ENCODE results near the gene TAS2R42. TPM values are rescaled to one million over a fixed set of nuclear protein-coding genes. Genes with fewer than 3 reads are reported as not detected.
A peak's percentile ranks its signal among the peaks of the same experiment; 100 is the strongest.

TAS2R42 gene
- 0.09 TPM for polyA plus RNA-seq (2013)

DNA sequence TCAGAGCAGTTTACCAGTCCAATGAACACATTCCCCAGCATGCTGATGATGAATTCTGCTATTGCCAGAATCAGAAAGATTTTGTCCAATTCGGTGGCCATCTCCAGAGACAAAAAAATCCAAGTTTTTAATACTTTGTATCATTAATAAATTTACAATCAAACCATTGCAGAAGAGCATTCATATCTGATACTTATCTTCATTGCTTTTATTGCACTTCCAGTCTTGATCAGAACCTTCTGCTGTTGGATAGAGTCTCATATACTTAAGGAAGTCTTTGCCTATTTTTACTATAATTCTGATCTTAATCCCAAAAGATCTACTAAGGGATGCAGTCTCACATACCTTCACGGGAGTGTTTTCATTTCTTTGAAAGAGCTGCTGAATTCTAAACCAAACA, at the start of gene TAS2R42:
Gene TAS2R42, minus strand, starts transcription at position 101 of the 400 bp plus-strand sequence. Its CDS starts 0 bp downstream, at position 101.
- Histone ChIP-seq H3K9me3 (ENCODE audit: control extremely low read depth in 1 of 5, control insufficient read depth in 4 of 5, insufficient read depth in 2 of 5, low read depth in 1 of 5, low read length in 4 of 5) (no peaks in the 10 kb centered on the region), H3K4me3 (ENCODE audit: control insufficient read depth in 1 of 7, extremely low read depth in 1 of 7, insufficient read depth in 4 of 7, low read depth in 2 of 7, low read length in 6 of 7) (no peak within 1 kb of the TSS), H3K27ac (ENCODE audit: insufficient read depth in 1 of 2, low read depth in 1 of 2, low read length in 2 of 2, poor library complexity in 1 of 2, severe bottlenecking in 2 of 2) (no peak within 1 kb of the TSS), H3K36me3 (ENCODE audit: control insufficient read depth in 4 of 4, insufficient read depth in 4 of 4, low read length in 3 of 4) (no peaks in the 10 kb centered on the region), H3K4me1 (ENCODE audit: control extremely low read depth in 1 of 4, control insufficient read depth in 4 of 4, insufficient read depth in 4 of 4, low read length in 3 of 4) (no peaks in the 10 kb centered on the region), H3K27me3 (replicated peaks in 2 of 5; ENCODE audit: control insufficient read depth in 4 of 5, insufficient read depth in 5 of 5, low read length in 4 of 5) (no peaks in the 10 kb centered on the region)
- WGBS (ENCODE audit: insufficient coverage): 100% methylated on average over 1 of the region's 2 CpGs
- CTCF ChIA-PET: no interaction called here
- no peak for DNase-seq
- POLR2A ChIA-PET: no interaction called here

DNA sequence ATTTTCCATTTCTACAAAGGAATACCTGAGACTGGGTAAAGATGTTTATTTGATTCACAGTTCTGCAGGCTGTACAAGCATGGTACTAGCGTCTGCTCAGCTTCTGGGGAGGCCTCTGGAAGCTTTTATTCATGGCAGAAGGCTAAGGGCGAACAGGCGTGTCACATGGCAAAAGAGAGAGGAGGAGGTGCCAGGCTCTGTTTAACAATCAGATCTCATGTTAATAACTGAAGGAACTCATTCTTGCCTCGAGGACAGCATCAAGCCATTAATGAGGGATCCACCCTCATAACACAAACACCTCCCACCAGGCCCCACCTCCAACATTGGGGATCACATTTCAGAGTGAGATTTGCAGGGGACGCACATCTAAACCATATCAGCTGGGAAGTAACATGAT, 46.8 kb upstream of the TAS2R42 start:
- no peak overlapping the region for H3K4me3 ChIP-seq (ENCODE audit: control insufficient read depth in 1 of 7, extremely low read depth in 1 of 7, insufficient read depth in 4 of 7, low read depth in 2 of 7, low read length in 6 of 7)
- POLR2A ChIA-PET: no interaction called here
- CTCF ChIA-PET: no interaction called here
- H3K27ac ChIP-seq (ENCODE audit: insufficient read depth in 1 of 2, low read depth in 1 of 2, low read length in 2 of 2, poor library complexity in 1 of 2, severe bottlenecking in 2 of 2): no peak overlapping the region
- H3K4me1 ChIP-seq (ENCODE audit: control extremely low read depth in 1 of 4, control insufficient read depth in 4 of 4, insufficient read depth in 4 of 4, low read length in 3 of 4): no peaks in the 10 kb centered on the region
- no peaks in the 10 kb centered on the region for H3K27me3 ChIP-seq (replicated peaks in 2 of 5; ENCODE audit: control insufficient read depth in 4 of 5, insufficient read depth in 5 of 5, low read length in 4 of 5)
- H3K36me3 ChIP-seq (ENCODE audit: control insufficient read depth in 4 of 4, insufficient read depth in 4 of 4, low read length in 3 of 4): no peaks in the 10 kb centered on the region
- peaks cover 0 to 3% (median 0%) of the 10 kb centered on the region in 5 experiments for H3K9me3 ChIP-seq (ENCODE audit: control extremely low read depth in 1 of 5, control insufficient read depth in 4 of 5, insufficient read depth in 2 of 5, low read depth in 1 of 5, low read length in 4 of 5)
- 100% methylated on average over 3 of the region's 5 CpGs for WGBS (ENCODE audit: insufficient coverage)
- DNase-seq: no peak

- no peaks in the 10 kb centered on the region for H3K9me3 ChIP-seq (ENCODE audit: control extremely low read depth in 1 of 5, control insufficient read depth in 4 of 5, insufficient read depth in 2 of 5, low read depth in 1 of 5, low read length in 4 of 5)
- no peak overlapping the region for H3K27ac ChIP-seq (ENCODE audit: insufficient read depth in 1 of 2, low read depth in 1 of 2, low read length in 2 of 2, poor library complexity in 1 of 2, severe bottlenecking in 2 of 2)
- POLR2A ChIA-PET: no interaction called here
- no peak overlapping the region for H3K4me3 ChIP-seq (ENCODE audit: control insufficient read depth in 1 of 7, extremely low read depth in 1 of 7, insufficient read depth in 4 of 7, low read depth in 2 of 7, low read length in 6 of 7)
- CTCF ChIA-PET: interaction anchor here (0.6 to 4.6 kb wide), 6 partner anchors 29 to 459 kb away, joined by 3 to 48 read pairs (median 4); no protein-coding TSS in a partner anchor
- H3K27me3 ChIP-seq (replicated peaks in 2 of 5; ENCODE audit: control insufficient read depth in 4 of 5, insufficient read depth in 5 of 5, low read length in 4 of 5): no peaks in the 10 kb centered on the region
- peak; percentile 13 to 69 (median 60) for DNase-seq
- H3K36me3 ChIP-seq (ENCODE audit: control insufficient read depth in 4 of 4, insufficient read depth in 4 of 4, low read length in 3 of 4): no peaks in the 10 kb centered on the region
- WGBS (ENCODE audit: insufficient coverage): 21% methylated on average over 3 of the region's 5 CpGs
- H3K4me1 ChIP-seq (ENCODE audit: control extremely low read depth in 1 of 4, control insufficient read depth in 4 of 4, insufficient read depth in 4 of 4, low read length in 3 of 4): no peaks in the 10 kb centered on the region
Measured at GRCh38 chr12:11228296-11228879, 41.7 kb upstream of the TAS2R42 start.

GRCh38 chr12:11227373-11227772, 40.6 kb upstream of the TAS2R42 start:
- no peak for DNase-seq
- no peaks in the 10 kb centered on the region for H3K9me3 ChIP-seq (ENCODE audit: control extremely low read depth in 1 of 5, control insufficient read depth in 4 of 5, insufficient read depth in 2 of 5, low read depth in 1 of 5, low read length in 4 of 5)
- H3K27ac ChIP-seq (ENCODE audit: insufficient read depth in 1 of 2, low read depth in 1 of 2, low read length in 2 of 2, poor library complexity in 1 of 2, severe bottlenecking in 2 of 2): no peak overlapping the region
- ChIA-PET POLR2A (no interaction called here), CTCF (interaction anchor here (1.2 to 4.6 kb wide), 3 partner anchors 14 to 458 kb away, joined by 3 to 48 read pairs (median 3); no protein-coding TSS in a partner anchor)
- H3K27me3 ChIP-seq (replicated peaks in 2 of 5; ENCODE audit: control insufficient read depth in 4 of 5, insufficient read depth in 5 of 5, low read length in 4 of 5): no peaks in the 10 kb centered on the region
- H3K36me3 ChIP-seq (ENCODE audit: control insufficient read depth in 4 of 4, insufficient read depth in 4 of 4, low read length in 3 of 4): no peaks in the 10 kb centered on the region
- no peaks in the 10 kb centered on the region for H3K4me1 ChIP-seq (ENCODE audit: control extremely low read depth in 1 of 4, control insufficient read depth in 4 of 4, insufficient read depth in 4 of 4, low read length in 3 of 4)
- WGBS (ENCODE audit: insufficient coverage): 98% methylated on average over 4 of the region's 4 CpGs
- H3K4me3 ChIP-seq (ENCODE audit: control insufficient read depth in 1 of 7, extremely low read depth in 1 of 7, insufficient read depth in 4 of 7, low read depth in 2 of 7, low read length in 6 of 7): no peak overlapping the region

DNA sequence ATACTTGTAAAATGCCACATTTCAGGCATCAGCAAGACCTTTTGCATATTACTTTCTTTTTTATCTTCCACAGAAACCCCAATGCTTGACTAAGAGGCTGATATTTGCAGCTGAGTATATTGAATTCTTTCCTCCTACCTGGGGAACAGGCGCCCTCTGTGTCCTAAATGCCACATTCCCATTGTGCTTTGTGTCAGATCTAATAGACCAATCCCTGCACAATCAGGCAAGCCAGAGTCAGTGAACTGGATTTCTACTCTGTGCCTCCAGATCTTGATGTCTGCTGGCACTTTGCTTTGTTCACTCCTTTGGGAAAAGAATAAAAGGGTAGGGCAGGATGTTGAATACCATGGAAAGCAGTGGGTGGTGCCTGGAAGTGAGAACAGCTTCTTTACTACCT, 22.4 kb upstream of the TAS2R42 start:
- H3K27me3 ChIP-seq (replicated peaks in 2 of 5; ENCODE audit: control insufficient read depth in 4 of 5, insufficient read depth in 5 of 5, low read length in 4 of 5): no peaks in the 10 kb centered on the region
- H3K4me3 ChIP-seq (ENCODE audit: control insufficient read depth in 1 of 7, extremely low read depth in 1 of 7, insufficient read depth in 4 of 7, low read depth in 2 of 7, low read length in 6 of 7): no peak overlapping the region
- 100% methylated on average over 1 of the region's 1 CpG for WGBS (ENCODE audit: insufficient coverage)
- ChIA-PET CTCF (interaction anchor here (1.4 kb wide), 1 partner anchor 10 kb away, joined by 4 read pairs; no protein-coding TSS in a partner anchor), POLR2A (no interaction called here)
- H3K9me3 ChIP-seq (ENCODE audit: control extremely low read depth in 1 of 5, control insufficient read depth in 4 of 5, insufficient read depth in 2 of 5, low read depth in 1 of 5, low read length in 4 of 5): peaks cover 0 to 2% (median under 1%) of the 10 kb centered on the region in 5 experiments
- no peak for DNase-seq
- H3K27ac ChIP-seq (ENCODE audit: insufficient read depth in 1 of 2, low read depth in 1 of 2, low read length in 2 of 2, poor library complexity in 1 of 2, severe bottlenecking in 2 of 2): no peak overlapping the region
- H3K4me1 ChIP-seq (ENCODE audit: control extremely low read depth in 1 of 4, control insufficient read depth in 4 of 4, insufficient read depth in 4 of 4, low read length in 3 of 4): no peaks in the 10 kb centered on the region
- H3K36me3 ChIP-seq (ENCODE audit: control insufficient read depth in 4 of 4, insufficient read depth in 4 of 4, low read length in 3 of 4): no peaks in the 10 kb centered on the region

GRCh38 chr12:11204173-11204572, 17.4 kb upstream of the TAS2R42 start:
- H3K9me3 ChIP-seq (ENCODE audit: control extremely low read depth in 1 of 5, control insufficient read depth in 4 of 5, insufficient read depth in 2 of 5, low read depth in 1 of 5, low read length in 4 of 5): peaks cover 0 to 4% (median 1%) of the 10 kb centered on the region in 5 experiments
- no peak for DNase-seq
- 80% methylated on average over 1 of the region's 3 CpGs for WGBS (ENCODE audit: insufficient coverage)
- no peaks in the 10 kb centered on the region for H3K27me3 ChIP-seq (replicated peaks in 2 of 5; ENCODE audit: control insufficient read depth in 4 of 5, insufficient read depth in 5 of 5, low read length in 4 of 5)
- H3K4me1 ChIP-seq (ENCODE audit: control extremely low read depth in 1 of 4, control insufficient read depth in 4 of 4, insufficient read depth in 4 of 4, low read length in 3 of 4): no peaks in the 10 kb centered on the region
- ChIA-PET POLR2A (no interaction called here), CTCF (no interaction called here)
- H3K27ac ChIP-seq (ENCODE audit: insufficient read depth in 1 of 2, low read depth in 1 of 2, low read length in 2 of 2, poor library complexity in 1 of 2, severe bottlenecking in 2 of 2): no peak overlapping the region
- H3K4me3 ChIP-seq (ENCODE audit: control insufficient read depth in 1 of 7, extremely low read depth in 1 of 7, insufficient read depth in 4 of 7, low read depth in 2 of 7, low read length in 6 of 7): no peak overlapping the region
- no peaks in the 10 kb centered on the region for H3K36me3 ChIP-seq (ENCODE audit: control insufficient read depth in 4 of 4, insufficient read depth in 4 of 4, low read length in 3 of 4)

DNA sequence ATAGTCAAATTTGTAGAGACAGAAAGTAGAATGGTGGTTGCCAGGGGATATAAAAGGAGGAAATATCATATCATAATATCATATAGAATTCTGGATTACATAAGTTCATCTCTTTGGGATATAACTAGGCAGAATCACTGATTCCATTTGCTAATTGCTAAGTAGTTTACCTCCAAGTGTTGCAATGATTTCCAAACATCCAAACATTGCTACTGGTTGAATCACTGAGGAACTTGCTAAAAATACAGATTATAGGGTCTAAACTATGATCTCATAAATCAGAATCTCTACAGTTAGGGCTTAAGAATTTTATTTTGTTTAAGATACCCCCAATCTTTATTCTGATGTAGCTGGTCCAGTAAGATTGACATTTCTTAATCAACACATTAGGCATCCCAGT, 16.1 kb upstream of the TAS2R42 start:
- H3K9me3 ChIP-seq (ENCODE audit: control extremely low read depth in 1 of 5, control insufficient read depth in 4 of 5, insufficient read depth in 2 of 5, low read depth in 1 of 5, low read length in 4 of 5): peaks cover 0 to 4% (median 1%) of the 10 kb centered on the region in 5 experiments
- no peak overlapping the region for H3K4me3 ChIP-seq (ENCODE audit: control insufficient read depth in 1 of 7, extremely low read depth in 1 of 7, insufficient read depth in 4 of 7, low read depth in 2 of 7, low read length in 6 of 7)
- H3K27ac ChIP-seq (ENCODE audit: insufficient read depth in 1 of 2, low read depth in 1 of 2, low read length in 2 of 2, poor library complexity in 1 of 2, severe bottlenecking in 2 of 2): no peak overlapping the region
- DNase-seq: no peak
- no peaks in the 10 kb centered on the region for H3K36me3 ChIP-seq (ENCODE audit: control insufficient read depth in 4 of 4, insufficient read depth in 4 of 4, low read length in 3 of 4)
- CTCF ChIA-PET: no interaction called here
- H3K4me1 ChIP-seq (ENCODE audit: control extremely low read depth in 1 of 4, control insufficient read depth in 4 of 4, insufficient read depth in 4 of 4, low read length in 3 of 4): no peaks in the 10 kb centered on the region
- no peaks in the 10 kb centered on the region for H3K27me3 ChIP-seq (replicated peaks in 2 of 5; ENCODE audit: control insufficient read depth in 4 of 5, insufficient read depth in 5 of 5, low read length in 4 of 5)
- POLR2A ChIA-PET: no interaction called here

All from common myeloid progenitor, CD34-positive (primary cell).